ENCODE results near the gene HOXA11.

The HOXA11 gene

DNA sequence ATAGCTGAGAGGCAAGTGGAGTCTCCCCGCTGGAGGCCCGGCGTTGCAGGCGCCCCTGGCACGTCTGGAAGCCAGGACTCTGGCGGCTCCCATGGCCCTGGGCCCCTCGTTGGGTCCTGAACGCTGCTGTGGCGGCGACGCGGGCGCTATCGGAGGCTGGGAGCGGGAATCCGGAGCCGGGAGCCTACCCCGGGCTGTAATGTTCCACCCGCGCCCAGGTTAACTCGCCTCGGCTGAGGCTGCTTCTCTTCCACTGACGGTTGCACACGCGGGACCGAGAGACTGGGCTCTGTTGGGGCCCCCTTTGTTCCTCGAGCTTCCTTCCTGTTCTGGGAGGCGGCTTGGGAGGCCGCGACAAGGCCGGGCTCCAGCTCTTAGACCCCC lies 40.3 kb downstream of the HOXA11 start:
- DNase-seq, result no peak

DNA sequence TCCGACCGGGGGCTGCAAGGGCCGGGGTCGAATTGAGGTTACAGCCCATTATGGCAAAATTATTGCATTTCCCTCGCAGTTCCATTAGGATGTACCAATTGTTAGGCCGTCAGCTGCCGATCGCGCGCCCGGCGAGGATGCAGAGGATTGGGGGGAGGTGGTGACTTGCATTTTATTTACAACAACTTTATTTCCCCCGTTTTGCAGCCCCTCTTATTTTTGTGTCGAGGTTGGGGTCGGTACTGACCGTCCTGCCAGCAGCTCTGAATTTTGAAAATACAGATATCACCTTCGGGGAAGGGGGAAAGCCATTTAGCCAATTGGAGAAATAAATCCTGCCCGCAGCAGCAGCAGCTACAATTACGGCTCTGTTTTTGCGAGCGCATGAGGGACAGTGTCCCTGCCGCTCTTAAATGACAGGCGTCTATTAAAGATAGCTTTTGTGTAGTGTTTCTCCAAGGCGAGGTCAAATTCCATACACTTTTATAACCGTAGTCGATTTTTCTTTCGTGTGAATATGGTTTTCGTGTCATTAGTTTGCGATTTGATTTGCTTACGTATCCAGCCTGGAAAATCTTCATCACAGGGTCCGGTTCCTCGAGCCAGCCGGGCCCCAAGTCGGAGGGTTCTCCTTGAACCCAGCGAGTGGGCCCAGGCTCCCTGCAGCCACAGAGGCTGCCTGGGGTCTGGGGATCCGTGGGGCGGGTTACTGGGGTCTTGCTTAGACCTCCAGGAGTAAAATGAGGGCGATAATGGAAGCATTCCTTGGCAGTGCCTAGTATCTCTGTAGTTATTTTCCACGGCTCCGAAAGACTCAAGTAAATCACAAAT lies 40.9 kb downstream of the HOXA11 start:
- DNase-seq, result no peak

DNA sequence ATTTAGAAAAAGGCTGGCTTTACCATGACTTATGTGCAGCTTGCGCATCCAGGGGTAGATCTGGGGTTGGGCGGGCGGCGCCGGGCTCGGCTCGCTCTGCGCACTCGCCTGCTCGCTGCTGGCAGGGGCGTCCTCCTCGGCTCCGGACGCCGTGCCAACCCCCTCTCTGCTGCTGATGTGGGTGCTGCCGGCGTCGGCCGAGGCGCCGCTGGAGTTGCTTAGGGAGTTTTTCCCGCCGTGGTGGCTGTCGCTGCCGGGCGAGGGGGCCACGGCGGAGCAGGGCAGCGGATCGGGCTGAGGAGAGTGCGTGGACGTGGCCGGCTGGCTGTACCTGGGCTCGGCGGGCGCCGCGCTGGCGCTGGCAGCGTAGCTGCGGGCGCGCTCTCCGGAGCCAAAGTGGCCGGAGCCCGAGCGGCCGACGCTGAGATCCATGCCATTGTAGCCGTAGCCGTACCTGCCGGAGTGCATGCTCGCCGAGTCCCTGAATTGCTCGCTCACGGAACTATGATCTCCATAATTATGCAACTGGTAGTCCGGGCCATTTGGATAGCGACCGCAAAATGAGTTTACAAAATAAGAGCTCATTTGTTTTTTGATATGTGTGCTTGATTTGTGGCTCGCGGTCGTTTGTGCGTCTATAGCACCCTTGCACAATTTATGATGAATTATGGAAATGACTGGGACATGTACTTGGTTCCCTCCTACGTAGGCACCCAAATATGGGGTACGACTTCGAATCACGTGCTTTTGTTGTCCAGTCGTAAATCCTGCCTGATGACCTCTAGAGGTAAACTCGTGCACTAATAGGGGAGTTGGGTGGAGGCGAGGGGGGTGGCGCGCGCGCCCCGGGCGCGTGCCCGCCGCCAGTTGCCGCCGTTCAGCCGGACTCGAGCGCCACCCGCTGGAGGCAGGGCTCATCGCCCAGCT lies 41.7 kb downstream of the HOXA11 start, which contains the start of gene HOXA5:
TSS of gene HOXA5 (minus strand) at position 659 of the 927 bp plus-strand sequence. CDS start at position 585, 74 bp downstream.
- no peak for DNase-seq

DNA sequence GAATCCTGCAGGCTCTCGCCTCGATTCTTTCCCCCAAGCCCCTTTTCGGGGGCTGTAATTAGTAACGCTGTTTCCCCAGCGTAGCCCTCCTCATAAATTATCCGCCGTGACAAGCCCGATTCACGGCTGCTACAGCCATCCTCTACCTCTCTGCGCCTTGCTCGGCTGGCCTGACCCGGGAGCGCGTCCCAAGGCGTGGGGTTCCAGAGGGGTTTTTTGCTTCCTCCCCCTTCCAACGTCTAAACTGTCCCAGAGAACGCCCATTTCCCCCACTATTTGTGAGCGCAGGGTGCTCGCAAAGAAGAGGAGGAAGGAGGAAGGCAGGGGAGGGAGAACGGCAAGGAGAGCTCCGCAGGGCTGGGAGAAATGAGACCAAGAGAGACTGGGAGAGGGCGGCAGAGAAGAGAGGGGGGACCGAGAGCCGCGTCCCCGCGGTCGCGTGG lies 42.4 kb downstream of the HOXA11 start:
- no peak for DNase-seq

DNA sequence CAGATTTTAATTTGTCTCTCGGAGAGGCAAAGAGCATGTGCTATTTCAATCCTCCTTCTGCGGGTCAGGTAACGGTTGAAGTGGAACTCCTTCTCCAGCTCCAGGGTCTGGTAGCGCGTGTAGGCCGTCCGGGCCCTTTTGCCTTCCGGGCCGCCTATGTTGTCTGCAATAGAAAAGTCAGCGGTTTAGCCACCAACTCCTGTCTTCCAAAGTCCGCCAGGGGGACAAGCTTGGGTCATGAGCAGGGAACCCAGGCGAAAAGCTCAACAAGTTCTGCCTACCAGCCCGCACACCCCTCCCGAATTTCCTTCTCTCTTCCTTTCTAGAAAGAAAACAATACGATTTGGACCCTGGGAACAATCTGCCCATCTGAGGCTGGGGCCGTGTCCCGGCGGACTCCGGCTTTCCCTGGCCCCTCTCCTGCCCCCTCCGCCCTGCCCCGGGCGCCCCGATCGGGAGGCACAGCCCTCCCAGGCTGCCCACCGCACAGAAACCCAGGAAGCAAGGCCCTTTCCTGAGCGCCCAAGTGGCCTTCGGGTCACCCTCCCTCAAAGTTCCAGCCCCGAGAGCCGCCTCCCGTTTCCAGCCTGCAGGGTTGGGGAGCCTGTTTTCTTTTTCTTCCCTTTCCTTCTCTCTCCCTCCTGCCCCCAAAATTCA lies 43.0 kb downstream of the HOXA11 start:
- DNase-seq, result no peak

DNA sequence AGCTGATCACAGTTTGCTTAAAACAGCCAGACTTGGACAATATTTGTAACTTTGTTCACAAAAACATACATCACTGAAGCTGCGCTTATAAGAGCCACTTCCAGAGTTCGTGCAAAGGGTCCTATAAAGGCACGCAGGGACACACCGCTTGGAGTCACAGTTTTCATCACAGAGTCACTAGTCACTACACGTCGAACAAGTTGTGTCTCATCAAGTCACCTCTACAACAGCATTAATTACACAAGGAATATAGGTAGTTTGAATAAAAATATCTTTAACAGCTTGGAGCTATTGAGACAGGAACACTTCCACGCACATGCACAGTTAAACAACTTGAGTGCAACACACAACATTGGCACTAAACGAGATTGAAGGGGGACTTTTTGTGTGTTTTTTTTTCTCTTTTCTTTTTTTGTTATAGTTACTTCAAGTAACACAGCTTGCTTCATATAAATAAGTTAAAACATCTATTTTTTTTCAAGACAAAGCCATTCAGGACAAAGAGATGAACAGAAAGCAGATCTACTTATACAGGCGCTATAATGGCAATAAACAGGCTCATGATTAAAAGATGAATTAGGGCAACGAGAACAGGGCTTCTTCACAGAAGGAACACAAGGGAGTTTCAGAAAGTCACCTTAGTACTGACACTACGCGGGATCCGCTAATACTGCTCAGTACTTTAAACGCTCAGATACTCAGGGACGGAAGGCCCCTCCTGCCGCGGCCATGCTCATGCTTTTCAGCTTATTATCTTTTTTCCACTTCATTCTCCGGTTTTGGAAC lies 43.7 kb downstream of the HOXA11 start:
- DNase-seq, result no peak

DNA sequence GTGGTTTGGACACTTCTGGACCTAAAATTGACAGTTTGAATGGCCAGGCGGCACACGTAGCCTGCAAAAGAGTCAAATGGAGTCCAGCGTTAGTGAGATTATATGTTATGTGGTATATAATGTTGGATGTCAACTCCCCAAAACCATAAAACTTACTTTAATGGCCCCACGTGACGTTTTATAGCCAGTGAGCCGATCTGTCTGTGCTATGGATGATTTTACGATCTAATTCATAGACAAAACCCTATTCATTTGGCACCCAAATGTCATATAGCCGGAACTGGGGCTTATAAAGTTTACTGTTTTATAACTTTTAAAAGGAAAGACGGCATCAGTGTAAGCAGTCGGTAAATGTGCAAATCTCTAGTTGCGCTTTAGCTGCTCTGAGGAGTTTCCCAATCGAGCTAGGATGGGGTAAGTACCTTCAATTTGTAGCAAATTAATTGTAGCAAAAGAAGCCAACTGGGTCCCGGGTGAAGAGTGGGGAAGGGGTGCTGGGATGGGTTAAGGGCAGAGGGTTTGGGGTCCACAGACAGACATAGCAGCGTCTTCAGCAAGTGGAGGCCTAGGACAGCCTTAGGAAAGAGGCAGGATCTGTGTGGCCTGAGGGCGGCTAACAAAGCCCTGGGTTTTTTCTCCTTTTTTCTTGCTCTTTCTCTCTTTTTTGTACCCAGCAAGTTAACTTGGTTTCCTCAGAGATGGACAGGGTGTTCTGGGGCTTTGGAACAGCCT lies 44.7 kb downstream of the HOXA11 start:
- no peak for DNase-seq

DNA sequence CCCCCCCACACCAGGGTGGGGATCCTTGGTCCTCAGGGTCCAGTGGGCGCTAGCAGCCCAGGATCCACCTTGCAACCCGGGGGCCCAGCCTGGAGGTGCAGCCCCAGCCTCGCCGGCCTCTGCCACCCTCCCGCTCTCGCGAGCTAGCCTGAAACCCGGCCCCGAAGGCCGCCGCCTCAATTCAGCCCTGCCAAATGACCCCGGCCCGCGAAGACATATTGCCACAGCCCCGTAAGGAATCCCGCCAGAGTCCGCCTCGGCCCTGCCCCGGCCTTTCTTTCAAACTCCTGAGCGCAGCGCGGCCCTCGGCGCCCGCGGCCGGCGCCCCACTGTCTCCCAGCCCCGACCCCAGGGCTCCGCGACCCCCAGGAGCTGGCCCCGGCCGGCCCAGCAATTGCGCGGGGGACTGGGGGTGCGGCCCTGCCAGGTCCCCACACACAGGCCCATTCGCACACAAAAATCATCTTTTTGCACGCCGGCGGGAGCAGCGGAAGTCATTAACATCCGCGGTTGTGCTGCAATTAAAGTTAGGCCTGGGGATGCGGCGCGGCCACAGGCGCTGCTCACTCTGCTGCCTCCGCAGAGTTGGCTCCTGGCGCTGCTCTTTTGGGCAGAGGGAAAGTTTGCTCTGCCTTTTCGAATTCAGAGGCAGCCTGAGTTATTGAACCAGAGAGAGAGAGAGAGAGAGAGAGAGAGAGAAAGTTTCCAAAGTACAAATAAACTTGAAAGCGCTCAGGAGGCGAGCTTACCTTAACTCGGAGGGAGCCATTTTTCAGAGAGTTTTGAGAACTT lies 45.5 kb downstream of the HOXA11 start:
- no peak for DNase-seq

DNA sequence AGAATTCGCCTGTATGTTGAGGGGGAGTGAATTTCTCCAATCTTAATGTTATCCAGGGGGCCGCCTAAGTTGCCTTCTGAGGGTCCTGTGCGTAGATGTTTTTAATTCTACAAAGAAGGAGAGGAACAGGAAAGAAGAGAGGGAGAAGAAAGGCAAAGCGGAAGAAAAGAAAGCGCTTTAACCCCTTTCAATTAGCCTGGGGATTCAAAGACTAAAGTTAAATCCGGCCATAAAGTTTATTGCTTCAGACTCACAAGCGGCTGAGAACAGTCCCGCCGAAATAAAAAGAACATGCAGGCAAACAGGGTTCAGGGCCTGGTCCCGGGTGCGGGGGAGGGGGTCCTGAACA lies 46.1 kb downstream of the HOXA11 start:
- no peak for DNase-seq

DNA sequence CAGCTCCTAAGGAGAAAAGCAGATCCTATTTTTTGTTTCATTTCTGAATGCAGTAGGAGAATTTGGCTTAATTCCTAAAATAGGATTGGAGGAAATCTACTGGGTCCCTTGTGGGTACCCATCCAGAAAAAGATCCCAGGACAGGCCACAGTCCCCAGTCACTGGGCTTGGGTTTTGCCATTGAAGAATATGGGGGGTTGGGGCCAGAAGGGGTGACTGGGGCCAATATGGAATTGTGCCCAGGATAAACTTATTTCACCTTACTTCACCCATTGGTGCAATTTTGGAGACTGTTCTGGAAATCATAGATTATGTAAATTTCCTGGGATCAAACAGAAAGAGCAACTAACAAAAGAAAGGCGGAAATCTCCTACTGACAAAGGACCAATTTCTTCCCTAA lies 46.6 kb downstream of the HOXA11 start:
- no peak for DNase-seq

DNA sequence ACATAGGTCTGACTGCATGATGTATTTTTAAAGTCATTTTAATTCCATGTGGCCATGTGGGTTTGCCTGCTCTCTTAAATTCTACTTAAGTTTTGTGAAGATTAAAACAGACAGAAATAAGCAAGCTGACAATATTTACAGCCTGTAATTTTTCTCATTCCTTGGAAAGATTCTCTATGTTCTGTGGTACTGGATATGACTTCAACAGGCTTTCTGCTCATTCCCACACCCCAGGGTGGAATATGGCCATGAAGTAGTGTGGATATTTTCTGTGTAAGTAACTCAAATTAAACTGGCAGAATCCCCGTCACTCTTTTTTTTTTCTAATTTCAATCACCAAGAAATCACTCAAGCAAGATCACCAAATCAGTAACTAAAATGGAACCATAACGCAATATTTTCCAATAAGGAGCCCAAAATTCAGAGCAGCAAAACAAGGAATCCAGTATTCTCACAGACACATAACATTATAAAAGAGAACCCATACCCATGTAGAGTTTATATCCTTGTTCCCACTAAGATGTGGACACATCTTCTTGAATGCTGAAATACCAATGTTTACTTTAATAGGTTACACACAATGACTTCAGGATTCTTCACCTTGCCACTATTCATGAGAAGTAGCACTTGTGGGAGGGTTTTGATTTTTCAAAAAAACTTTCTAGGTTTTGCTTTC lies 47.3 kb downstream of the HOXA11 start:
- no peak for DNase-seq

DNA sequence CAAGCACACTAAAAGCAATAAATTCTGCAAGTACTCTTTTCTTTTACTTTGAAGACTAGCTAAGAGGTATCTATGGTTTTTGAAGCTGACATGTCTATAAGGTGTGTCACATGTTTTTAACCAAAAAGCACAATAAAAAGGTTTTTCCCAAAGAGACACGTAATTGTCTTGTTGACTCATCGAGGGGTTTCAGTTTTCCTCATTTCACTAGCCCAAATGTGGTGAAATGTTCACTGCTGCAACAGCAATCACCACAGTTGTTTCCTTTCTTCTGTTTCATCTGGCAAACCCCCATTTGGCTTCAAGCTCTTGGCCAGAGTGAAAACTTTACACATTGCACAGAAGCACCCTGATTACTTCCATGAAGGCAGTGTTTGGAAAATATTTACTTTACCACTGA lies 50.6 kb downstream of the HOXA11 start:
- DNase-seq, result no peak

DNA sequence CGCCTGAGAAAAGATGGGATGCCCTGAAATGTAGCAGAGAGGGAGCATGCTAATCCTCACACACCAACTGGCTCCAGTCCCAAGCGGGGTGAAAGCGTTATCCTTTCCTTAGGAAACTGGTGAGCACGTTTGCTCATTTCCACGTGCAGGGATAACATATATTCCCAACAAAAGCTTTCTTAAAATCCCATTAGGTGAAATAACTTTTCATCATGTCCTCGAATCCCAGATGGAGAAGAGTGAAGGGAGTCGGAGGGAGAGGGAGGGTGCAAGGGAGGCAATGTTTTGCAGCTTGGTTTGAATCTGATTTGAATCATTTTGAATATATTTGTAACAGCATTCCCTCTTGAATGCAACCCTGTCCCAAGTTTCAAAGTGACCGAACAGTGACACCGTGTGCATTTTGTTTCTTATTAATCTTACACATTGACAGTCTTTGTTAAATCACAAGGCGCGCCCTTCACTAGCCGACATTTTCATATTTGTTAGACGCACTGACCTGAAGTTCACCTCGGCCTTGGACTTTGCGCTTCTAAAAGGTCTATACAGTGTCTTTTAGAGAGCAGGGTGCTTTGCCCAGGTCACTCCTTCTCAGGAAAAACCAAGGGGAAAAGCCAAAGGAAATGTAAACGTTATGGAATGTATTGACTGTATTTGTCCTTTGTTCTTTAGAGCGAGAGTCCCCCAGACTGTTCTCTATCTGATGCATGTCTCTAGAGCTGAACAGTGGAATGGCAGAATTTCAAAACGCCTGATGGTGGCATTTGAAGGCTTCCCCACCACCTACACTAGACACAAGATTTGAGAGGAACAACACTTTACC lies 51.4 kb downstream of the HOXA11 start:
- DNase-seq, result no peak

DNA sequence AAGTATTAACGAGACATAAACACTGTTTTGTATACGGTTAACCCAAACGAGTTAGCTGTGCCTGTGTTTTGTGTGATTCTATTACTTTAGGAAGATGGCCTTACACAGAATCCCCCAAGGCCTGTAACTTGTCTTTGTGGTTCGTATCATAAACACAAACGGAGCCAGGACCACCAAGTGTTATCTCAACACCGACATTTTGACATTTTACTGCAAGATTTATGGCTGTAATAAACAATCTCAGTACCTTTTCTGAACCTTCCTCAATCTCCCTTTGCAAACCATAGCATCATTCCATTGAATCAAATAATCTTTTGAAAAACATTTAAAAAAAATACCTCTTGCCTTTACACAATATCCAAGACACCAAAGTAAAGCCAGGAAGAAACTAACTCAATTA lies 52.1 kb downstream of the HOXA11 start:
- no peak for DNase-seq

DNA sequence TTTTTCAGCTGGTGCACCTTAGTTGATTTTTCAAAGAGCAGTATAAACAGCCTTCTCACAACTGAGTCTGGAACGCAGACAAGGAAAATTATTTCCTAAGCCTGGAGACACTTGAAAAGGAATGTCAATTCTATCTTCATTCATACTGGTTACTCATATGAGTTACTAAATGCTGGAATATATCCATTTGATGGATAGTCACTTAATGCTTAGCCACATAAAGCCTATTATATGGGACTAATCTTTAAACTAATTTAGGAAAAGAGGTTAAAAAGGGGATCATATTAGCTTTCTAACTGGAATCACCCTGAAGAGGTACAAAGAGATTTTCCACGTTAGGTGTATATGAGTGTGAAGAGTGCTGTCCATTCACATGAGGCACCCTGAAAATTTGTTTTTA lies 52.8 kb downstream of the HOXA11 start:
- DNase-seq, result no peak

DNA sequence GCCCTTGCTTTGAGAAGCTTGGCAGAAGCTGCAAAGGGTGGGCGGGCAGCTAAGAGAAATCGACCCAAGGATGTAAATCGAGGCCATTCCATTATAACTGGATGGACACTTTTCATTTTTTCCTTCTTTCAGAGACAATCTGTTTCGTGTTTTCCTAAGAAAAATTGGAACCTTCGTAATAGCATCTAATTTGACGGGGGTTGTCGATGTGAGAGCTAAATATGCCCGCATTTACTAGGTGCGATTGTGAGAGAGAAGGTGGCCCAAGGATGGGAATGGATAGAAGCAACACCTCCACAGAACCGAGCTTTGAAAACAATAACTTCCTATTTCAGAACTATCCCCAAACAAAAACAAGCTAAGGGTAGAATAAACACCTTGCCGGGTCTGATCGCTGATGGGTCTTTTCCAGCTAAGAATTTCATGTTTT lies 53.6 kb downstream of the HOXA11 start:
- no peak for DNase-seq
